ENCODE data around the gene C20orf202. TPM values are rescaled to one million over a fixed set of nuclear protein-coding genes. Genes with fewer than 3 reads are reported as not detected.
"Not testable (repeated sequence)": the region's sequence is repeated elsewhere in the genome, so short reads cannot be mapped to it uniquely, and the experiment has no call there.

The C20orf202 gene
- polyA plus RNA-seq, 1 donor = 0.36 TPM

DNA sequence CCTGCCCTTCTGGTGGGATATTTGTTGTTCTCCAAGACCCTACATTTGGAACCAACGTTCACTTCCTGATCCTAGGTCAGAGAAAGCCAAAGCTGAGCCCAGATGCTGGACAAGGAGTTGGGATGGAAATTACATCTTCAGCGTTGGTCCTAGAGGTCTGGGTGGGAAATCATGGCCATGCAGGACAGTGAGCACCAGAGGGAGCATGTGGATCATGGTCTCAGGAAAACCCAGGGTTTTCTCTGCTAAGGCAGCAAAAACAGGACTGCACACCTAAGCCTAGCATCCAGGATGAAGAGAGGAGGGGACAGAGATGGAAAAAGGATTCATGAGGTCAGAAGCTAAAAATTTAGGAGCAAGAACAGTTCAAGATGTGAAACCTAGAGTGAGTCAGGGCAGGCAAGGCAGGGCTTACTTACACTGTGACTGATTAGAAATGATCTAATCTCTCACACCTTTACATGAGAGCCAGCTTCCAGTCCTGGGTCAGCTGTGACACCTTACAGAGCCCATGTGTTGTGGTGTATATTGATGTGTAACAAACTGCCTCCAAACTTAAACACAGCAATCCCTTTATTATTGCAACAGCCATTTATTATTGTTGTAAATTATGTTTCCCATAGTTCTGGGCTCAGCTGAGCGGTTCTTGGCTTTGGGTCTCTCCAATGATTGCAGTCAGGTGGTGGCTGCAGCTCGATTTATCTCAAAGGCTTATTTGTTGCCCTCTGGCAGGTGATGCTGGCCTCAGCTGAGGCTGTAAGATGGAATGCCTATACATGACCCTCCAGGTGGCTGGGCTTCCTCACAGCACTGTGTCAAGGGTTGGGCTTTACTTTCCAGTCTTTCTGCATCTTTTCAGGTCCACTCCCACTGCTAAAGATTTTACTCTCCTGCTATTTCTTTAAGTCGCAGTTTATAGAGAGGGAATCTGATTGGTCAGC, 6.5 kb downstream of the C20orf202 start:
- no peak for DNase-seq

DNA sequence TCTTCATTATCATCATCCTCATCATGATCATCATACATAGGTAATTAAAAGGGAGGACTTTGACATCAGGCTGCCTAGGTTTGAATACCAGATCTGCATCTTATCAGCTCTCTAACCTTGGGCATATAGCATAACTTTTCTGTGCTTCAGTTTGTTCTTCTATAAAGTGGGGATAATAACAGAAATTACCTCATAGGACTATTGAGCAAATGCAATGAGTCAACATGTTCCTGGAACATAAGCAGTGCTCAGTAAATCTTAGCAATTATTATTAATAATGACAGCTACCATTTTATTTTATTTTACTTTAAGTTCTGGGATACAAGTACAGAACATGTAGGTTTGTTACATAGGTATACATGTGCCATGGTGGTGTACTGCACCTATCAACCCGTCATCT, 7.2 kb downstream of the C20orf202 start:
- no peak for DNase-seq

DNA sequence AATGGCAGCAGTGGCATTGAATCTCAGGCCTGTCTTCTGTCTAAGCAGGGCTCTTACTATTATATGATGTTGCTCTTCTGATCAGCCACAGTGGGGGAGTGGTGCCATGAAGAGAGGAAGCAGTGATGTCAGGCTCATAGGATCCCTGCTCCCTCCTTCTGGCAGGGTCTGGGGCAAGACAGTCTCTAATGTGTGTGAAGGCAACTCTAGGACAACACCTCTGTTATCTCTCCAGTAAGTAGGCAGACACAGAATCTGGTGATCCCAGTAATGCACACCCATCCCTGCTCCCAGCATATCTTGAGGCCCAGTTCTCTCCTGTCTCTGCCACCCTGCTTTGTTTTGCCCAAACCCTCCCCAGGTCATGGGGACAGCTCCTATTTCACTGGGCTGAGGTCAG, 8.8 kb downstream of the C20orf202 start:
- DNase-seq = no peak

DNA sequence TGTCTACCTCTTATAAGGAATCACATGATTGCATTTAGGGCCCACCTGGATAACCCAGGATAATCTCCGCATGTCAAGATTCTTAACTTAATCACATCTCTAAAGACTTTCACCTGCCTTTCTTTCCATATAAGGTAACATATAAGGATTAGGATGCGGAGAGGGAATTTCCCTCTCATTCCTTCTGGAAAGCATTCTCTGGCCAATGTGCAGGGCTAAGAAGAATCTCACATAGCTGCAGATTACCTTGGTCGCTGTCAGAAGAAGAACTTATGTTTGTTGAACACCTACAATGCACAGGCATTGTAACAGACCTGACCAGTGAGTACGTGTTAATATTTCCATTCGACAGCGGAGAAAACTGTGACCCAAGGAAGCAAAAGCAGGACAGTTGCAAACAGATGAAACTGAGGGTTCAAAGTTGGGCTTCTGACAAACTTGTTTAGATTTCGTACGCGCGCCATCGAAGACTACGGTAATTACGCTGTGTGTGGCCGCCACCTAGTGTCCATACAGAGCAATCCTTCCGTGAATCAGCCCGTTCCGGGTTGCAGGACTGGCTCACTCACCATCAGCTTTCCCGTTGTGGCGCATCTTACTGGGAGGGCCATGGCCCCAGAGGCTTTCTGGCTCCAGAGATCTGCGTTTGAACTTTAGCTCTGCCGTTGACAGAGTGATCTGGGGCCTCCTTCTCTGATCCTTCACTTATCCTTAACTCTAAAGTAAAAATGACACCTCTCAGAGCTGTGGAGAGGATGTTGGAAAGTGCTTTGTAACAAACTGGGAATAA, 9.5 kb downstream of the C20orf202 start:
- DNase-seq = peak; percentile 59

DNA sequence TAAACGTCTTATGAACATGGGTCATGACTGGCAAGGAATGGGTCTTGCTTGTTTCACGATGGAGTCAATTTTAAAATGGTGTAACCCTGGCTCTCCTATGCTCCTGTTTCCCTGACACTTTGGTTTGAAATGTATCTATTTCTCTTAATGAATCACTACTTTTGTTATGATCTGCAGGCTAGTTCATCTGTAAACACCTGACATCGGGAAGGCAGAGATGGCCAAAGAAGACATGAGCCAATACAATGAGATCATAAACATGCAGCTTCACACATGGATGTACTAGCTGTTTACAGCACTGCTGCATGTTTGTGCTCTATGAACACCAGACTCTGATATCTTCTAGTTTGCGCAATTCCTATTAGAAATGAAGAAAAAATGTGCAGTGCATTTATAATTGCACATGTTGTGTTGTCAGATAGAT, 11.6 kb downstream of the C20orf202 start:
- DNase-seq = no peak

DNA sequence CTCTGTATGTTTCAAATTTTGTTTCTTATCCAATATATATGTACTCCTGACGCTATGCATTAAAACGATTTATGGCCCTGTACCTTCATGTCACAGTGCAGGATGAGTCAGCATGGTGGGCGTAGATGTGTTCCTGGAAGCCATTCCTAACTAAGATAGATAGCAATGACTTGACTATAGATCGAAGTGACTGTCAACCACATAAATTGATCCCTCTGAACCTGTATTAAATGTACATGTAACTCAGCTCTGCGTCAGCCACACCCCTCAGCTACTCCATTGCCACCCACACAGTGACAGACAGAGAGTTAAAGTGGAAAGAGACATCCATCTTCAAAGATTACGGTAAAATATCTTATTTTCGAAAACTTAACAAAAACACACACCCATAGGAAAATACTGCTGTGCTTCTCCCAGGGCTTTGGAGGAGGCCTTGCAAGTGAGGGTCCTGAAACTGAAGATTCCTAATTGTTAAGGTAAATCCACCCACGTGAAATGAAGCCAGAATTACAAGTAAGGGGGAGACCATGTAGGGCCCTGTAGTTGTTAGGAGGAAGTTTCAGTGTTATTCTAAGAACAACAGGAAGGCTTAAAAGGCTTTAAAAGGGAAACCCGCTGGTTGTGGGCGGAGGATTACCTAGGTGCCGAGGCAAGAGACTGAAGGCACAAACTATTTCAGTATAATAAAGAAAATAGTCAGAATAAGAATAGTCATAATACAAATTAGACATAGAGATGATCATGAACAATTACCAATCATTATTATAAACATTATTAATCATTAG, 12.3 kb downstream of the C20orf202 start:
- no peak for DNase-seq

DNA sequence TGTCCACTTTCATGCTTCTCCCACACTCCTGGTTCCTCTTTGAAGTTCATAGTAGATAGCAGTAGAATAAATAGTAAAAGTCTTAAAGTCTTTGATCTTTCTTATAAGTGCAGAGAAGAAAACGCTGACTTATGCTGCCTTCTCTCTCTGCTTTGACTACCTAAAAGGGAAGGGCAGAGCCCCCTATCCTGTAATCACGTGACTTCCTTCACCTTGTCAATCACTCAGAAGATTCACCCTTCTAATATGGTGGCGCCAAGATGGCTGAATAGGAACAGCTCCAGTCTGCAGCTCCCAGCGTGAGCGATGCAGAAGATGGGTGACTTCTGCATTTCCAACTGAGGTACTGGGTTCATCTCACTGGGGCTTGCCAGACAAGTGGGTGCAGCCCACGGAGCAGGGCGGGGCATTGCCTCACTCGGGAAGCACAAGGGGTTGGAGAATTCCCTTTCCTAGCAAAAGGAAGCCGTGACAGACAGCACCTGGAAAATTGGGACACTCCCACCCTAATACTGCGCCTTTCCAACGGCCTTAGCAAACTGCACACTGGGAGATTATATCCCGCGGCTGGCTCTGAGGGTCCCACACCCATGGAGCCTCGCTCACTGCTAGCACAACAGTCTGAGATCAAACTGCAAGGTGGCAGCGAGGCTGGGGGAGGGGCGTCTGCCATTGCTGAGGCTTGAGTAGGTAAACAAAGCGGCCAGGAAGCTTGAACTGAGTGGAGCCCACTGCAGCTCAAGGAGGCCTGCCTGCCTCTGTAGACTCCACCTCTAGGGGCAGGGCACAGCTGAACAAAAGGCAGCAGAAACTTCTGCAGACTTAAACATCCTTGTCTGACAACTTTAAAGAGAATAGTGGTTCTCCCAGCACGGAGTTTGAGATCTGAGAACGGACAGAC, 13.5 kb downstream of the C20orf202 start:
- not testable (repeated sequence) for DNase-seq

DNA sequence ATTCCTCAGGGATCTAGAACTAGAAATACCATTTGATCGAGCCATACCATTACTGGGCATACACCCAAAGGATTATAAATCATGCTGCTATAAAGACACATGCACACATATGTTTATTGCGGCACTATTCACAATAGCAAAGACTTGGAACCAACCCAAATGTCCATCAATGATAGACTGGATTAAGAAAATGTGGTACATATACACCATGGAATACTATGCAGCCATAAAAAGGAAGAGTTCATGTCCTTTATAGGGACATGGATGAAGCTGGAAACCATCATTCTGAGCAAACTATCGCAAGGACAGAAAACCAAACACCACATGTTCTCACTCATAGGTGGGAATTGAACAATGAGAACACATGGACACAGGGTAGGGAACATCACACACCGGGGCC, 19.5 kb downstream of the C20orf202 start:
- DNase-seq = not testable (repeated sequence)

DNA sequence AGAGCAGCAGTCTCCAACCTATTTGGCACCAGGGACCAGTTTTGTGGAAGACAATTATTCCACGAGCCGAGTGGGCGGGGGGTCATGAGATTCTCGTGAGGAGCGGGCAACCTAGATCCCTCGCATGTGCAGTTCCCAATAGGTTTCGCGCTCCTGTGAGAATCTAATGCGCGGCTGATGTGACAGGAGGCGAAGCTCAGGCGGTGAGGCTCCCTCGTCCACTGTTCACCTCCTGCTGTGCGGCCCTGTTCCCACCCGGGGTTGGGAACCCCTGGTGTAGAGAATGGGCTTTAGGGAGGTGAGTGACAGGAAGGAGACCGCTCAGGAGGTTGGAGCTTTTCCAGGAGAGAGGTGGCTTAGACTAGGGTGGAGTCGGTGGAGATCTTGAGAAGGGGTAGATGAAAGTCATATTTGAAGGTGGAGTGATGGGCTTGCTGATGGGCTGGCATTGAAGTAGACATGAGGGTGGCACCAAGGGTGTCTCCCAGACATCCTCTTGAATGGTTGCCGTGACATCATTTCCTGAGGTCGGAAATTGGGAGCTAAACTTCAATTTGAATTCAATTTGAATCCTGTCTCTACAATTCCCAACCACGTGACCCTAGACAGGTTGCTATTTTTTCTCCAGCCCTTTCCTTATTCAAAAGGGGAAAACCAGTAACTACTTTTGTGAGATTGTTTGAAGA, 21.1 kb downstream of the C20orf202 start:
- DNase-seq = no peak

DNA sequence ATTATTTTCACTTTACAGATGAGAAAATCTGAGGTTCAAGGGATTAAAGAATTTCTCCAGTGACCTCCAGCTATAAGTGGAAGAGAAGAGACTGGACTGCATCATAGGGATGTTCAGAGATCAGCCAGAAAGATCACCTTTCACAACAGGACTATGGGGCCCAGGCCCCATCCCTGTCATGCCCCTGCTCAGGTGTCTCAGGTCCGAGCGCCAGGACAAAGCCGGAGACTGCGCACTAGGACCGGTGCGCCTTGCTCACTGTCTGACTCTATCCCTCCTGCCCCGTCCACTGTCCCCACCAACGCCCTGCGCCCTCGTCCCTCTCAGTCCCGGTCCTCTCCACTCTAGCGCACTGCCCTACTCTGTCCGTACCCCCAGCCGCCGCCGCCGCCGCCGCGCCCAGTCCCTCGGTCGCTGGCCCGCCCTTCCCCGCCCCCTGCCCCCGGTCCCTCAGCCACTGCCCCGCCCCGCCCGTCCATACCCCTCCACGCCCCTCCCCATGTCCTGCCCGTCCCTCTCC, 22.1 kb downstream of the C20orf202 start:
- peak; percentile 14 for DNase-seq

DNA sequence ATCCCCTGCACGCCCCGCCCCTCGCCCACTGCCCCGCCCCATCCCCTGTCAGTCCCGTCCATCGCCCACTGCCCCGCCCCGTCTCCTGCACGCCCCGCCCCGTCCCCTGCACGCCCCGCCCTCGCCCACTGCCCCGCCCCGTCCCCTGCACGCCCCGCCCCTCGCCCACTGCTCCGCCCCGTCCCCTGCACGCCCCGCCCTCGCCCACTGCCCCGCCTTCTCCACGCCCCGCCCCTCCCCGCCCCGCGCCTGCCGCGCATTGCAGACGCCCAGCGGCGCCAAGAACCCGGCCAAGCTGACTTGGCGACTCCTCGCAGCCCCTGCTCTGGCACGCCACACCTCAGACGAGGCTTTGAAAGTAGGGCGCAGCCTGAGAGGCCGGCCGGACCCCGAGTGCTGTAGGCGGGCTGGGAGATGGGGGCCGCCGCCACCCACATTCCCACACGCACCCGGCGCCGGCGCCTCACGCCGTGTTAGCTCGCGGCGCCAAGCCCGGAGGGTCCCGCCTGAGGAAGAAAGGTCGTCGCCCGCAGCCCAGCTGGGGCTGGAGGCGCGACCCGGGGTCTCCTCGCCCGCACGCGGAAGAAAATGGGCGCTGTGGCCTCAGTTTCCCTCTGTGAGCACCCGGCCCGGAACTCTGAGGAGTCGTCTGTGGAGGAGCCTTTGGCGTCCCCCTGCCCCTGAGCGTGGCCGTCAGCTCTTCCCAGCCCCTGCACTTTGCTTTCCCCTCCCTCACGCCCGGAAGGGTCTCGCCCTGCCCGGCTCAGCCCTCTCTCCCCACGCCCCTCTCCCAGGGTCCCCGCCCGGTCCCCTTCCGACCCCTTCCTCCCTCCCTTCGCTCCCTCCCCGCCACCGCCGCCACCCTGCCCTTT, 22.8 kb downstream of the C20orf202 start, which contains the start of gene RAD21L1:
Gene RAD21L1 (plus strand): TSS at position 262 of the 872 bp plus-strand sequence. CDS start 2,410 bp downstream, outside the sequence.
- peak; percentile 50 for DNase-seq

DNA sequence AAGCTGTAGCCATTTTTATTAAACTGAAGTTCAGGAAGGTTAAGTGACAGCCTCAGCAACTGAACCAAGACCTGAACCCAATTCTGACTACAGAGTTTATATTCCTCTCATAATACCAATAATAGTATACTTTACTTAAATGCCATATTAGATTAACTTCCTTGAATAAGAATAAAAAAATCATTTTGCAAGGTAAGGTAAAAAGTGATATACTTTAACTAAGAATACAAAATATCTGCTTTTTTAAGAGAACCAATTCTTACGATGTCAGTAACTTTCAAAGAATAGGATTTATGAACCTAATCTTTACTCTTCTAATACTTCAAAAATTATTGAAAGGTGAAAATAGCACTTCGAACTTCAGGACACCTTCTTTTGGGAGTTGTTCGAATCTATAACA, 26.3 kb downstream of the C20orf202 start:
- DNase-seq = no peak

DNA sequence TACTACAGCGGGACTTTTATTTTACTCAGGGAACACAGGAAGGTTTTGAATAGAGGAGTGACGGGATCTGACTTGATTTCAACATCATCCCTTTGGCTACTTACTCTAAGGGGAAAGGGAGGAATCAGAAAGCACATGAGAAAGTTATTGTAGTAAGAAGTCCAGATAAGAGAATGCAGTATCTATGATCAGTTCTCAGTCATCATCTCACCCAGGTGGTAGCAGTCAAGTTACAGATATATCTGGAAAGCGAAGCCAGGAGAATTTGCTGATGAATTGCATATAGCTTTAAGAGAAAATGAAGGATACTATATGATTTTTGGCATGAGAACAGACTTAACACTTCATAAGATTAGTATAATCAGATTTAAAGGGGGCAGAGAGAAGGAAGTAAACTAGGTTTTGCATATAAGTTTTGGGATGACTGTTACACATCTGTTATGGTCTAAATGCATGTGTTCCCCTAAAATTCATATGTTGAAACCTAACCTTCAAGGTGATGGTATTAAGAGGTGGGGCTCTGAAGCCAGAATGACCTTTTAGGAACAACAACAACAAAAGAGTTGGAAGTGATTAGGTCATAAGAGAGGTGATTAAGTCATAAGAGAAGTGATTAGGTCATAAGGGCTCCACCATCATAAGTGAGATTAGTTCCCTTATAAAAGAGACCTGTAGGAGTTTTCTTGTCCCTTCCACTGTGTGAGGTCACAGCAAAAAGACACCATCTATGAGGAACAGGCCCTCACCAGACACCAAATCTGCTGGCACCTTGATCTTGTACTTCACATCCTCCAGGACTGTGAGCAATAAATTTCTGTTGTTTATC, 29.2 kb downstream of the C20orf202 start:
- no peak for DNase-seq

DNA sequence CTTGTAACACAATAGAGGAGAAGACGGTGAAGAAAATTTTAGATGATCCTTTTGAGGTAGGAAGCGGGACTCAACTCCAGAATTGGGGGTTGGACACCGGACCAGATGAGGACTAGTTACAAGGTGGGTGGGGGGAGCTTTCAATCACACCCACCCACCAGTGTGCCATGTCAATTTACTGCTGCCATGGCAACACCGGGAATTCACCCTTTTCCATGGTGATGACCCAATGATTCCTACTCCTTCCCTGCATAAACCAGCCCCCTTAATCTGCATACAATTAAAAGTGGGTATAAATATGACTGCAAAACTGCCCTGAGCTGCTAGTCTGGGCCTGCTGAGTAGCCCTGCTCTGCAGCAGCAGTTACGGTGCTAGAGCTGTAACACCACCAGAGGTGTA, 37.3 kb downstream of the C20orf202 start:
- no peak for DNase-seq

DNA sequence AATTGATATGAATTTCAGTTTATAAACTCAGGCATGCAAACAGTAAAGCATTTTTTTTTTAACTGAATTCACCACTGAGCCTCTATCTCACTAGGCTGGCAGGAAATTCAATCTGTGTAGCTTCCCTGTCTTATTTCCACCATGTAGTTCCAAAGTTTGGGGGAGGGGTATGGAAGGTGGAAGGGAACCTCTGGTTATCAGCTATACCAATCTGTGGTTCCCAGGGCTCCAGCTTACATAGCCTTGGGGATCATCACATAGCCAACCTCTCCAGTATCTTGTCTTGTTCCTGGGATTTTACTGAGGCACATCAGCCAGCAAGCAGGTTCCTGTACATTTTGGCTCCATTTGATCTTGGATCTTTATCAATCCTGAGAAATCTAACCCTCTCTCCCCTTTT, 38.2 kb downstream of the C20orf202 start:
- DNase-seq = no peak

DNA sequence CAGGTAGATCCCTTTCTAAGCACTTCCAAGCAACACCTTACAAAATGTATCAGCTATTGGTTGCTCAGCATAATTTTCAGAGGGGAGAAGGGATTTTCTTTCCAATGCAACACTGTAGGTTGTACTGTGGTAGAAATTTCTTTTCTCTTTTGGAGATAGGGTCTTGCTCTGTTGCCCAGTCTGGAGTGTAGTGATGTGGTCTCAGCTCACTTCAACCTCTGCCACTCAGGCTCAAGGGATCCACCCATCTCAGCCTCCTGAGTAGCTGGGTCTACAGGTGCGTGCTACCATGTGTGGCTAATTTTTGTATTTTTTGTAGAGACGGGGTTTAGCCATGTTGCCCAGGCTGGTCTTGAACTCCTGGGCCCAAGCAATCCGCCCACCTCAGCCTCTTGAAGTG, 38.8 kb downstream of the C20orf202 start:
- no peak for DNase-seq

DNA sequence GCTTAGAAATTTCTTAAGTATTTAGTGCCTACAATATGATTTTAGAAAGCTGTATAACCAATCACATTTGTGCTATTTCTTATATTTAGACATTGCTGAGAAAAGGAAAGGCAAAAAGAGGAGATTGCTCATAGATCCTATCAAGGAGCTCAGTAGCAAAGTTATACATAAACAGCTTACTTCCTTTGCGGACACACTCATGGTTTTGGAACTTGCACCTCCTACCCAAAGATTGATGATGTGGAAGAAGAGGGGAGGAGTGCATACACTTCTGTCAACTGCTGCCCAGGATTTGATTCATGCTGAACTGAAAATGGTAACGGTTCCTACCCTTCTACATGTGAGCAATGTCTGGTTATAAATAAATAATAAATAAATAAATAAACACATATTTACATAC, 39.3 kb downstream of the C20orf202 start:
- no peak for DNase-seq

DNA sequence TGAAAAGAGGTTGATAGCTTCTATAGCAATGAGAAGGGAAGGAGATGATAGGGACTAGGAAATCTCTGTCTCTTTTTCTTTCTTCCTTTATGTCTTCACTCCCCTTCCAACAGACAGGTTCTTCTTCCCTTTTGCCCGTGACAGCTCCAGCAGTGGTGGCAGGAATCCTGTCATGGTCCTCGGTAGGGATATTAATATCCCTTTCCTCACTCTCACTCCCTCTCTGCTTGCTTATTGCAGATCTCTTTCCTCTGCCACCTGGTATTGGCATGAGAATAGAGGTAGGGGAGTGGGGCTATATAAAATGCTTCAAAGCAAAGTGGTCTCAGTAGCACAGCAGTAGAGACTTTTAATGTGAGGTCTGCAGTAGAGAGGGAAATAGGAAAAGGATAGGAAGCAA, 42.3 kb downstream of the C20orf202 start:
- no peak for DNase-seq

DNA sequence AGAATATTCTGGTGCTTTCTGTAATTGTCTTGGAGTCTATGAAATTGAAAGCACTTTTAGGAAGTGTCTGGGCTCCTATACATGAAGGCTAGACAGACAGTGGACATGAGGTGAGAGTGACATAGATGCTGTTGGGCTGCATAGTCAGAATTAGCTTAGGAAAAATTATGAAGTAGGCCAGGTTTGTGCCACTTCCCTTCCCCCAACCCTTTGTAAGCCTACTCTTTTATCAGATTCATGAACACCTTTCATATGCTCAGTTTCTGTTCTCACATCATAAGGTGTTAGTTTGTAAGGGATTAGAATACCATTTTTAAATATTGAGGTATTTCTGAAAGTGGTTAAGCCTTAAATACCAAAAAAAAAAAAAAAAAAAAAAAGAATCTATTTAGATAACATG, 44.4 kb downstream of the C20orf202 start:
- DNase-seq = no peak

Measured in hindlimb muscle (tissue), 1 donor.